Hindlimb muscle (tissue), 1 donor: Measurements from ENCODE around the gene SIL1. TPM values are rescaled to one million over a fixed set of nuclear protein-coding genes. Genes with fewer than 3 reads are reported as not detected.
"Not testable (repeated sequence)": the region's sequence is repeated elsewhere in the genome, so short reads cannot be mapped to it uniquely, and the experiment has no call there.

Source experiments
- DNase-seq: peaks from one replicate; pipeline ENCODE4 v3.0.0-alpha.2; 2013
- polyA plus RNA-seq: library from polyadenylated mRNA; unstranded; fragments of 120-200 nt; gene quantifications from one replicate; pipeline ENCODE4 v1.2.1, GENCODE V29; 2013; ENCODE audit not compliant: insufficient read length

SIL1 gene
- polyA plus RNA-seq, 1 donor = 27.9 TPM

DNA sequence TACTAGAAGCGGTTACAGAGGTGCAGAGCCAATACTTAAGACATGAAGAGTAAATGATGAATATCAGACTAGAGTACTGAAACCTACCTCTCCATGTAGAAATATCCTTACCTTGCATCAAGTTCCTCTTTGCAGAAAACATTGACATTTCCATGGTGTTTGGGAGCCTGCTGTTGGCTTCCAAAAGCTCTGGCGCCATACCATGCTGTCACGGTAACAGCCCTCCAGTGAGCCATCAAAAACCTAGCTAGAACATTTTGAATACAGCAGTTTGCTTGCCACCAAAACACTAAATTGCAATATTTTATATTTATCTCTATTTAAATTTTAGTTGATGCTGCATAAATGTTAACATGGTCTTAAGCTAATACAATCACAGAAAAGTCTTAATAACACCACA is 179.0 kb downstream of the SIL1 start:
- DNase-seq = no peak

DNA sequence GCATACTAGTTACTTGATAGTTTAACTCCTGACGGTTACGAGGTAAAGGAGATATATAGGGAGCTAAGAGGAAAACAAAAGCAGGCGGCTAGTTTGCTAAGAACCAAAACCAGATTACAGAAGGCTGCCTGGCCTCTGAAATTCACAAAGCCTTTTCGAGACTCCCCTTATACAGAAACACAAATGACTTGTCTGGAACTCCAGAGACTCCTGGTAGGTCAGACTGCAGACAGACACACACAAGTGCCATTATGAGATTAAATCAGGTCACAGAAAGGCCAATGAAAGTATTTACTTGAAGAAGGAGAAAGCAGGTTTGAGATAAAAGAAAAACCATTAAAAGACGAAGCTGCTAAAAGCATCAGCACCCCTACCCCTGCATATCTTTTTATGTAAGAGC is 180.5 kb downstream of the SIL1 start:
- DNase-seq = no peak

DNA sequence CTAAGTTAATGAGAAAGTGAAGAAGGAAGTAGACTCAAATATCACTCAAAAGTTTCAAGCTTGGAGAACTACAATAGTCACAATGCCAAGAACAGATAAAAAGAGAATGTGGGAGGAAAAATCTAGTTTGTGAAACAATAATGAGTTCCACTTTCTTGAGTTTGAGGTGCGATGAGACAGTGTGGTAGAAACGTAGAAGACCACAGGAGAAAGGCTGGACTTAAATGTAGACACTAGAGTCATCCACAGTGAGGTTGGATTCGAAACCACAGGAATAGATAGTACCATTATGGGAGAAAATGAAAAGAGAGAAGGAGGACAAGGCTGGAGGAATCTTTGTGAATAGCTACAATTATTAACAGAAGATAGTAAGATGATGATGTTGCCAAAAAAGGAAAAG is 182.0 kb downstream of the SIL1 start:
- DNase-seq = no peak

- no peak for DNase-seq
These were observed 183.4 kb downstream of the SIL1 start for GRCh38 chr5:139014726-139015125.

- DNase-seq = no peak
These were observed 186.0 kb downstream of the SIL1 start for GRCh38 chr5:139012176-139012575.

- DNase-seq = not testable (repeated sequence)
These were observed 187.0 kb downstream of the SIL1 start for GRCh38 chr5:139011156-139011555.

DNA sequence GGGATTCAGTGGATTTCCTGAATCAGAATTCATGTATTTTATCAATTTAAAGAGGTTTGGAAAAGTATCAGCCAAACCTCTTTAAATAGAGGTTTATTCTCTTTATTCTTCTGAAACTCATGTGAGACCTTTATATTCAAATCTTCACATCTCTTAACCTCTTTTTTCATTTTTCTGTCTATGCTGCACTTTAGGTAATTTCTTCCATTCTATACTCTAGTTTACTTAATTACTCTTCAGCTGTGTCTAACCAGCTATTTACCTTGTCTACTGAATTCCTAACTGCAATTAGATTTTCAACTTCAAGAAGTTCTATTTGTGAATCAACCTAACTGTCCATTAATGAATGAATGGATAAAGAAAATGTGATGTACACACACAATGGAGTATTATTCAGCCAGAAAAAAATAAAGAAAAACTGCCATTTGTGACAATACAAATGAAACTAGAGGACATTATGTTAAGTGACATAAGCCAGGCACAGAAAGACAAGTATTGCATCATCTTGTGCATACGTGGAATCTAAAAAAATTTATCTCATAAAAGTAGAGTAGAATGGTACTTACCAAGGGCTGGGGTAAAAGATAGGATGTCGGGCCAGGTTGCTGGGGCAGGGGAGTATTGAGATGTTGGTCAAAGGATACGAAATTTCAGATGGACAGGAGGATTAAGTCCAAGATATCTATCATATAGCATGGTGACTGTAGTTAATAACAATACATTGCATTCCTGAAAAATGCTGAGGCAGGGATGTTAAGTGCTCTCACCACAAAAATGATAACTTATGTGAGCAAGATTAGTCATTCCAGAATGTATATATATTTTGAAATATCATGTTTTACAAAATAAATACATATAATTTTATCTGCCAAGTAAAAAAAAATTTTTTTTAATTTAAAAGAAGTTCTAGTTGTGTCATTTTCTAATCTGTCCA is 193.5 kb downstream of the SIL1 start:
- DNase-seq = no peak

DNA sequence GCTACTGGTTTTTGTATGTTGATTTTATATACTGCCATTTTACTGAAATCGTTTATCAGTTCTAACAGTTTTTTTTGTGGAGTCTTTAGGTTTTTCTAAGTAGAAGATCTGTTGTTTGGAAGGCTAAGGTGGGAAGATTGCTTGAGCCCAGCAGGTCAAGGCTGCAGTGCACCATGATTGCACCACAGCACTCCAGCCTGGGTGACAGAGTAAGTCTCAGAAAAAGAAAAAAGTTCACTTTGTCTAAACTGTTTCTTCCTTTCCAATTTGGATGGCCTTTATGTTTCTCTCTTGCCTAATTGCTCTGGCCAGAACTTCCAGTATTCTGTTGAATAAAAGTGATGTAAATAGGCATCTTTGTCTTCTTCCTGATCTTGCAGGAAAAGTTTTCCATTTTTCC is 198.5 kb downstream of the SIL1 start:
- no peak for DNase-seq

DNA sequence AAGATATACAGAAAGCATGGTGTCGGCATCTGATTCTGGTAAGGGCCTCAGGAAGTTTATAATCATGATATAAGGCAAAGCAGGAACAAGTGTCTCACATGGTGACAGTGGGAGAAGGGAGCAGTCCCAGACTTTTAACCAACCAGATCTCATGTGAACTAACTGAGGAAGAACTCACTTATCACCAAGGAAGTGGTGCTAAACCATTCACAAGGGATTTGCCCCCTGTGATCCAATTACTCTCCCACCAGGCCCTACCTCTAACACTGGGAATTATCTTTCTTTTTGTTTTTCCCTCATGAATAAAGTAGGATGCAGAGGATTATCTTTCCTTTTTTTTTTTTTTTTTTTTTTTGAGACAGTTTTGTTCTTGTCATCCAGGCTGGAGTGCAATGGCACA is 199.6 kb downstream of the SIL1 start:
- no peak for DNase-seq

GRCh38 chr5:138996120-138996519 is 202.0 kb downstream of the SIL1 start:
- no peak for DNase-seq

DNA sequence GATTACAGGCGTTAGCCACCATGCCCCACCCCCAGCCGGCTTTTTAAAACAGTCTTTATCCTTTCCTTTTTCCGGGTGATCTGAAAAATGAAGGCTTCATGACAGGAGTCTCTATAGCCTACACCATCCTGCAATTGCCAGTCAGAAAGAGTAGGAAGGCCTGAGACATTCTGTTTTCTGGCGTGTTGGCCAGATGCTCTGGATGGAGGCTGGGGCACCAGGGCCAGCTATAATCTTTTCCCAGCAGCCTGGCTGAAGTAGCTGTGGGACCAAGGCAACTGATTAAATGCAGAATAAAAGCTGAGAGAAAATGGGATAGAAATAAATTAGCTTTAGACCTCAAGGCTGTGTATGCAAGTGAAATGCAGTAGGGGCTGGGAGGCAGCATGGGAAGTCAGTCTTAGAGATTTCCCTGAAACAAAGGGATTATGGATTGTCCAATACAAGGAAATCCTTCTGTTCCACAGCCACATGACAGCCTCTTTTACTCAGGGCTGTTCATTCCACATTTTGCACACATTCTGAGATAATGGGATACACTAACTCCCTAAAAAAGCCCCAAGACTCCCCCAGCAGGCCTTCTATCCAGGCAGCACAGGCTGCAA is 207.1 kb downstream of the SIL1 start:
- no peak for DNase-seq

GRCh38 chr5:138989720-138990119 is 208.4 kb downstream of the SIL1 start:
- DNase-seq = no peak

GRCh38 chr5:138986186-138986800 is 211.9 kb downstream of the SIL1 start:
- DNase-seq = no peak

DNA sequence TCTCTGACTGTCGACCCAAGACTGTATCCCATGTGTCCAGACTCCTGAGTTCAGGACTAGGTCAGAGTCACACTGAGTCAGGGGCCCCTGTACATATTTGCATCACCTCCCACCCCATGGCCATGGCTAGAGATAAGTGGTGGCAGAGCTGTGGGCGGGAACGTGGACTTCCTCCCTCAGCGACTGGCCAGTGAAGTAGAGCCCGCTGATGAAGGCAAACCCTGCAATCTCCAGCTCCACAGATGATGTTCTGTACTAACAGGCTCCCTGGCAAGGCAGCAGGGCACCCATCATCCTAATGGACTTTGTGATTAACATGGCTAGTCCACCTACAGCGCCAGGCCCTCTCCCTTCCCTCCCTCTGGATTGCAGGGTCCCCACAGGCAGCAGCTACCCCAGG is 212.5 kb downstream of the SIL1 start:
- no peak for DNase-seq

DNA sequence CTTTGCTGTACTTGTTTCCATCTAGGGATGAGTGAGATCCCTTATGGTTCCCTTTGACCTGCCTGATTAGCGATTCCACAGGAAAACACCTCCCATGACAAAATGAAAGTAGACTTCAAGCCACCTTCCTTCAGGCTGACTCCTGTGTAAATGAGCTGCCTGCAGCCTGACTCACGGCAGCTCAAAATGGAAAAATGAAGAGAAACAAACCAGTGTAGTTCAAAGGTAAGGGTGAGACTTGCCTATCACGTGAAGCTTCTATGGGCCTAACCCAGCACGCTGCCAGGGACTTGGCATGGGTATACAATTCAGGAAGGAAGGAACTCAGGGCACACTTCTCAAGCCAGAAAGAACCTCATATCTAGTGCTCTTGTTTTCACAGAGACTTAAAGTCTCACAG is 212.9 kb downstream of the SIL1 start:
- no peak for DNase-seq

- DNase-seq = no peak
These were observed 214.2 kb downstream of the SIL1 start for GRCh38 chr5:138983984-138984383.

DNA sequence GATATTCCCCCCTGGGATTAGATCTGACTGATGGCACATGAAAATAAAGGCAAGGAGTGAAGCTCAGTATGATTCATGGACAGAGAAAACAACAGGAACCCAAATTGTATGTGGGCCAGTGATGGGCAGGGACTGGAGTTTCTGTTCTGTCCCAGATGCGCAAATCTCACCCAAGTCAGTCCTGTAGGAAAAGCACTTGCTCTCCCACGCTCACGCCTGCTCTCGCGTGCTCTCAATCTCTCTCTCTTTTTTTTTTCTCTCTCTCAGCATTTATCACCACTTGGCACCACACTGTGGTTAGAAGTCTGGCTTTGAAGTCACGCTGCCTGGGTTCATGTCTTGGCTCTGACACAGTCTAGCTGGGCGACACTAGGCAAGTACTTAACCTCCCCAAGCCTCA is 216.6 kb downstream of the SIL1 start:
- DNase-seq = no peak

DNA sequence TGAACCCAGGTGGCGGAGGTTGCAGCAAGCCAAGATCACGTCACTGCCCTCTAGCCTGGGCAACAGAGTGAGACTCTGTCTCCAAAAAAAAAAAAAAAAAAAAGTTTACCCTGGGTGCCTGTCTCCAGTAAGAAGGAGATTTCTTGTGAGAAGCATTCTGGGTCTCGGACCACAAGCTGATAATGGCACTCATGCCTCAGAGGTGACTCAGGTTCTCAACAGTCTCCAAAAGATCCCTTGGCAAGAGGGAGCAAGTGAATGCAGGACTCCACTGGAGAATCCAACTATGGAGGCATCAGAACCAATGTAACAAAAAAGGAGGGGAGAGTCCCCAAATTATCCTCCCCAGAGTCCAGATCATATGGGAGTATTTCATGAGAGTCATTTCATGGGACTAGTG is 217.0 kb downstream of the SIL1 start:
- DNase-seq = no peak

- DNase-seq = no peak
These were observed 217.7 kb downstream of the SIL1 start for GRCh38 chr5:138980441-138980840.

DNA sequence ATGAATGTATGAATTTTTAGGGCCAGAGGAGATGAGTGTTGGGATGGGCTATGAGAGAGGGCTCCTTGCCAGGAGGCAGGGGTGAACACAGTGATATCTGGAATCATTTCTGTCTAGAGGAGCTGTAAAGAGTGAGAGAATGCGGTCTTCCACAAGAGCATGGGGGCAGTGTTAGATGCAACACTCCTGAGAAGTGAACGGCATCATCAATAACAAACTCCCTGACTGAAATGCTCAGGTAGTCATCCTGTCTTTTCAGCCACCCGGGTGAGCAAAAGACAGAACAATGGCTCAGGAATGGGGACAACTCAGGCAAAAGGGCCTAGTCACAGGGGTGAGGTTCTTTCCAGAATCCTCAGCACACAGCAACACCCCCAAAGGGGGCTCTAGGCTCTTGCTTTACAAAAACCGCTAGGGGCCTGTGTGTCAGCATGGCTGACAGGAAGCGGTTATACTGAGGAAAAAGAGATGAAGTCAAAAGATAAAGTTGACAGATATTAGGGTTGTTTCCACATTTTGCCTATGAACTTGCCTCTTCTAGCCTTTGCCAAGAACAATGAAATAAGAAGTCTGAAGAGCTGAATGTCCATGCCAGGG is 218.4 kb downstream of the SIL1 start:
- no peak for DNase-seq

DNA sequence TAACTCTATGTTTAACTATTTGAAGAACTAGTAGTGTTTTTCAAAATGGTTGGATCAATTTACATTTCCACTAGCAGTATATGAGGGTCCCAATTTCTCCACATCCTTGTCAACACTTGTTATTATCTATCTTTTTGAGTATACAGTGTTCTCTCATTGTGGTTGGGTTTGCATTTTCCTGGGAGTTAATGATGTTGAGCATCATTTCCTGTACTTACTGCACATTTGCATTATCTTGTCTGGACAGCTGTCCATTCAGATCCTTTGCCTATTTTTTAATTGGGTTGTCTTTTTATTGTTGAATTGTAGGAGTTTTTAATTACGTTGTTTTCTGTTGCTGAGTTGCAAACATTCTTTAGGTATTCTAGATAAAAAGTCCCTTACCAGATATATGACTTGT is 219.6 kb downstream of the SIL1 start:
- DNase-seq = no peak

GRCh38 chr5:138978080-138978479 is 220.1 kb downstream of the SIL1 start:
- DNase-seq = no peak

DNA sequence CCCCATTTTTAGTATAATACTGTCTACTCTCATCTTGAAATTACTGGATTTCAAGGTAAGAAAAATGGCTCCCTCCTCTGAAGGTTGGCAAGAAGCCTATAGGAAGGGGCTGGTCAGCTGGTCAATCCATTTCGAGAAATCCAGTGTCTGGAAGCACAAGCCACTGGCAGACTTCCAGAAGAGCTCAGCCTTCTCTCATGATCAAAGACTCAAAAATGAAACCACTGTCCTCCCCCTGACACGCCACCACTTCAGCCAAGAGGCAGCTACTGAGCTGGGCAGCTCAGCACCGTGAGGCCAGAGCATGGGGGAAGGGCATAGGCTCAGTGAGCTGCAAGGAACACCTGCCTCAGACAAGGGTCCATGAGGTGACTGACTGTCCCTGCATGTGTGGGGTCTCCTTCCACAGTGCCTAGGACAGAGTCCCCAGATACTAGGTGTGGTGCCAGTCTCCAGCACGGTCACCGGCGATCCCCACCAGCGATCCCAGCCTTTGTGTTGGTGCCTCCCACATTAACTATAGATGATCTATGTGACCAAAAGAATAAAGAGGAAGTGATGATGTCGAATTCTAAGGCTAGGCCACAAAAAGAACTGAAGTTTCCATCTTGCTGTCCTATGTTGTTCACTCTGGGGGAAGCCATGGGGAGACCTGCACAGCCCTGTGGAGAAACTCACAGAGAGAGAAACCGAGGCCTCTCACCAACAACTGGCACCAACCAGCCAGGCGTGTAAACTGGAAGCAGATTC is 222.9 kb downstream of the SIL1 start:
- peak; percentile 34 for DNase-seq
